GM23338 (cell line): ENCODE results near the gene NANS. TPM values are rescaled to one million over a fixed set of nuclear protein-coding genes. Genes with fewer than 3 reads are reported as not detected.
A peak's percentile ranks its signal among the peaks of the same experiment; 100 is the strongest.

Experiments
- ATAC-seq: fragments of 200-7000 bp; cut with Tn5 transposase; 3 replicates; pipeline ENCODE4 v1.9.1; 2020
- DNase-seq: peaks from one replicate; pipeline ENCODE4 v3.0.0-alpha.2; 2015; ENCODE audit warnings: low spot score
- H2AFZ ChIP-seq: fragments of 200-600 bp; sonication (generic); 2 replicates; pipeline ENCODE4 v1.8.0; 2016; ENCODE audit warnings: antibody characterized with exemption, mild to moderate bottlenecking, moderate library complexity
- H3F3A ChIP-seq: fragments of 200-600 bp; sonication (generic); replicated peaks from 2 replicates; pipeline ENCODE4 v1.8.0; 2017; ENCODE audit warnings: antibody characterized with exemption, mixed run types, low read depth
- H3K27ac ChIP-seq: fragments of 200-600 bp; sonication (generic); 2 replicates; pipeline ENCODE4 v1.6.1; 2016; ENCODE audit warnings: low read depth
- H3K27me3 ChIP-seq: fragments of 200-600 bp; sonication (generic); 2 replicates; pipeline ENCODE4 v1.8.0; 2016; ENCODE audit warnings: mild to moderate bottlenecking, mixed run types, moderate library complexity; ENCODE audit not compliant: insufficient read depth
- H3K36me3 ChIP-seq: fragments of 200-600 bp; sonication (generic); 2 replicates; pipeline ENCODE4 v1.8.0; 2016; ENCODE audit warnings: mild to moderate bottlenecking; ENCODE audit not compliant: insufficient read depth
- H3K4me1 ChIP-seq: fragments of 200-600 bp; sonication (generic); 2 replicates; pipeline ENCODE4 v1.8.0; 2016; ENCODE audit warnings: mild to moderate bottlenecking, moderate library complexity; ENCODE audit not compliant: insufficient read depth
- H3K4me2 ChIP-seq: fragments of 200-600 bp; sonication (generic); 2 replicates; pipeline ENCODE4 v1.7.1; 2017; ENCODE audit warnings: mixed run types
- H3K4me3 ChIP-seq: fragments of 200-600 bp; sonication (generic); 2 replicates; pipeline ENCODE4 v1.6.1; 2016; ENCODE audit warnings: mixed run types
- H3K79me2 ChIP-seq: fragments of 200-600 bp; sonication (generic); replicated peaks from 2 replicates; pipeline ENCODE4 v1.8.0; 2017; ENCODE audit warnings: mild to moderate bottlenecking; ENCODE audit not compliant: insufficient read depth
- H3K9me2 ChIP-seq: fragments of 200-600 bp; sonication (generic); 2 replicates; pipeline ENCODE4 v1.8.0; 2017; ENCODE audit not compliant: insufficient read depth
- H4K20me1 ChIP-seq: fragments of 200-600 bp; sonication (generic); replicated peaks from 2 replicates; pipeline ENCODE4 v1.8.0; 2017; ENCODE audit warnings: mild to moderate bottlenecking; ENCODE audit not compliant: insufficient read depth
- H3K27ac Mint-ChIP-seq: 2 replicates; pipeline ENCODE4 v1.8.0; 2020; ENCODE audit warnings: inconsistent platforms, mild to moderate bottlenecking, moderate library complexity, mixed read lengths
- H3K27me3 Mint-ChIP-seq: 3 replicates; pipeline ENCODE4 v1.8.0; 2022; ENCODE audit warnings: low read depth, mild to moderate bottlenecking, moderate library complexity, mixed read lengths, inconsistent platforms; ENCODE audit not compliant: insufficient read depth, poor library complexity
- H3K36me3 Mint-ChIP-seq: 3 replicates; pipeline ENCODE4 v1.8.0; 2021; ENCODE audit warnings: low read depth, mild to moderate bottlenecking, inconsistent platforms, moderate library complexity, mixed read lengths
- H3K4me1 Mint-ChIP-seq: 3 replicates; pipeline ENCODE4 v1.8.0; 2020; ENCODE audit warnings: mild to moderate bottlenecking, inconsistent platforms, mixed read lengths
- H3K4me3 Mint-ChIP-seq: 3 replicates; pipeline ENCODE4 v1.8.0; 2021; ENCODE audit warnings: moderate library complexity, mild to moderate bottlenecking, inconsistent platforms, mixed read lengths
- H3K9me3 Mint-ChIP-seq: 3 replicates; pipeline ENCODE4 v1.8.0; 2020; ENCODE audit warnings: moderate library complexity, mild to moderate bottlenecking, inconsistent platforms, mixed read lengths
- CREB1 ChIP-seq: fragments of 250-450 bp; sonication (Bioruptor Pico); IDR thresholded peaks from 2 replicates; pipeline ENCODE4 v1.5.0; 2020; ENCODE audit warnings: low read depth, mild to moderate bottlenecking, moderate library complexity
- ETS1 ChIP-seq: IDR thresholded peaks from 2 replicates; pipeline ENCODE4 v1.6.1; 2016; ENCODE audit warnings: antibody characterized with exemption
- EZH2 ChIP-seq: fragments of 200-600 bp; sonication (generic); IDR thresholded peaks from one replicate; pipeline ENCODE4 v1.8.0; 2017; ENCODE audit warnings: antibody characterized with exemption, mild to moderate bottlenecking, low read depth; ENCODE audit not compliant: unreplicated experiment
- EZH2phosphoT487 ChIP-seq: fragments of 200-600 bp; sonication (generic); IDR thresholded peaks from one replicate; pipeline ENCODE4 v1.8.1; 2018; ENCODE audit warnings: antibody characterized with exemption; ENCODE audit not compliant: unreplicated experiment
- JUNB ChIP-seq: IDR thresholded peaks from one replicate; pipeline ENCODE4 v1.6.1; 2016; ENCODE audit warnings: antibody characterized with exemption; ENCODE audit not compliant: unreplicated experiment
- POLR2AphosphoS5 ChIP-seq: IDR thresholded peaks from 2 replicates; pipeline ENCODE4 v1.6.1; 2016; ENCODE audit warnings: antibody characterized with exemption, low read depth
- STAT1 ChIP-seq: IDR thresholded peaks from one replicate; pipeline ENCODE4 v1.6.1; 2016; ENCODE audit warnings: antibody characterized with exemption; ENCODE audit not compliant: unreplicated experiment
- ZNF114 ChIP-seq: fragments of 250-450 bp; sonication (Bioruptor Pico); IDR thresholded peaks from 2 replicates; pipeline ENCODE4 v1.5.0; 2020; ENCODE audit warnings: mild to moderate bottlenecking, moderate library complexity
- polyA plus RNA-seq: library from polyadenylated mRNA; unstranded; fragments of >200 nt; fragmentation: Nextera tagmentation; extraction: Ambion mirVana; gene quantifications from 2 replicates; pipeline ENCODE4 v1.2.1, GENCODE V29; 2016
- total RNA-seq: library from RNA; depleted of rRNA; stranded (reverse); fragments of >200 nt; shearing (Covaris generic); gene quantifications from 2 replicates; pipeline ENCODE4 v1.2.3, GENCODE V29; 2014
- TF ChIP-seq, protein P1 (sequence below): fragments of 250-450 bp; sonication (Bioruptor Pico); IDR thresholded peaks from 2 replicates; pipeline ENCODE4 v1.5.0; 2020; ENCODE audit warnings: mild to moderate bottlenecking, moderate library complexity

Gene NANS
- total and polyA plus RNA-seq, 2 experiments from 2014 or later = 67.3 to 77.4 TPM

DNA sequence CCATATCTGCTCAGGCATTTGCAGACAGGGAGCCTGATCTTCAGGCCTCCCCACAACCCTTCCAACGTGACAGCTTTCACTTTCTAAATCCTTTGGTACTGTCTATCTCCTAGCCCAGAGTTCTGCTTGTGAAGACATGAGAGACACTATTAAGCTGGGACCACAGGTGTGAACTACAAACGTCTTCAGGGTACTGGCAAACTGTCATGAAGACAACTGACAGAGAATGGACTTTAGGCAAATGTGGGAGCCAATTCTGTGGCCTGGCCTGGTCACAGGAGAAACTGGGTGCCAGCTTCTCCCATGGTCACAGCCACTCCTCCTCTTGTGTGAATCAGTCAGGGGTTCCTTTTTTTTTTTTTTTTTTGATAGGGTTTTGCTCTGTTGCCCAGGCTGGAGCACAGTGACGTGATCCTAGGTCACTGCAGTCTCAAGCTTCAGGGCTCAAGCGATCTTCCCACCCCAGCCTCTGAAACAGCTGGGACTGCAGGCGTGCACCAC lies 52.0 kb downstream of the NANS start (continued):
- TF ChIP-seq, protein P1, sequence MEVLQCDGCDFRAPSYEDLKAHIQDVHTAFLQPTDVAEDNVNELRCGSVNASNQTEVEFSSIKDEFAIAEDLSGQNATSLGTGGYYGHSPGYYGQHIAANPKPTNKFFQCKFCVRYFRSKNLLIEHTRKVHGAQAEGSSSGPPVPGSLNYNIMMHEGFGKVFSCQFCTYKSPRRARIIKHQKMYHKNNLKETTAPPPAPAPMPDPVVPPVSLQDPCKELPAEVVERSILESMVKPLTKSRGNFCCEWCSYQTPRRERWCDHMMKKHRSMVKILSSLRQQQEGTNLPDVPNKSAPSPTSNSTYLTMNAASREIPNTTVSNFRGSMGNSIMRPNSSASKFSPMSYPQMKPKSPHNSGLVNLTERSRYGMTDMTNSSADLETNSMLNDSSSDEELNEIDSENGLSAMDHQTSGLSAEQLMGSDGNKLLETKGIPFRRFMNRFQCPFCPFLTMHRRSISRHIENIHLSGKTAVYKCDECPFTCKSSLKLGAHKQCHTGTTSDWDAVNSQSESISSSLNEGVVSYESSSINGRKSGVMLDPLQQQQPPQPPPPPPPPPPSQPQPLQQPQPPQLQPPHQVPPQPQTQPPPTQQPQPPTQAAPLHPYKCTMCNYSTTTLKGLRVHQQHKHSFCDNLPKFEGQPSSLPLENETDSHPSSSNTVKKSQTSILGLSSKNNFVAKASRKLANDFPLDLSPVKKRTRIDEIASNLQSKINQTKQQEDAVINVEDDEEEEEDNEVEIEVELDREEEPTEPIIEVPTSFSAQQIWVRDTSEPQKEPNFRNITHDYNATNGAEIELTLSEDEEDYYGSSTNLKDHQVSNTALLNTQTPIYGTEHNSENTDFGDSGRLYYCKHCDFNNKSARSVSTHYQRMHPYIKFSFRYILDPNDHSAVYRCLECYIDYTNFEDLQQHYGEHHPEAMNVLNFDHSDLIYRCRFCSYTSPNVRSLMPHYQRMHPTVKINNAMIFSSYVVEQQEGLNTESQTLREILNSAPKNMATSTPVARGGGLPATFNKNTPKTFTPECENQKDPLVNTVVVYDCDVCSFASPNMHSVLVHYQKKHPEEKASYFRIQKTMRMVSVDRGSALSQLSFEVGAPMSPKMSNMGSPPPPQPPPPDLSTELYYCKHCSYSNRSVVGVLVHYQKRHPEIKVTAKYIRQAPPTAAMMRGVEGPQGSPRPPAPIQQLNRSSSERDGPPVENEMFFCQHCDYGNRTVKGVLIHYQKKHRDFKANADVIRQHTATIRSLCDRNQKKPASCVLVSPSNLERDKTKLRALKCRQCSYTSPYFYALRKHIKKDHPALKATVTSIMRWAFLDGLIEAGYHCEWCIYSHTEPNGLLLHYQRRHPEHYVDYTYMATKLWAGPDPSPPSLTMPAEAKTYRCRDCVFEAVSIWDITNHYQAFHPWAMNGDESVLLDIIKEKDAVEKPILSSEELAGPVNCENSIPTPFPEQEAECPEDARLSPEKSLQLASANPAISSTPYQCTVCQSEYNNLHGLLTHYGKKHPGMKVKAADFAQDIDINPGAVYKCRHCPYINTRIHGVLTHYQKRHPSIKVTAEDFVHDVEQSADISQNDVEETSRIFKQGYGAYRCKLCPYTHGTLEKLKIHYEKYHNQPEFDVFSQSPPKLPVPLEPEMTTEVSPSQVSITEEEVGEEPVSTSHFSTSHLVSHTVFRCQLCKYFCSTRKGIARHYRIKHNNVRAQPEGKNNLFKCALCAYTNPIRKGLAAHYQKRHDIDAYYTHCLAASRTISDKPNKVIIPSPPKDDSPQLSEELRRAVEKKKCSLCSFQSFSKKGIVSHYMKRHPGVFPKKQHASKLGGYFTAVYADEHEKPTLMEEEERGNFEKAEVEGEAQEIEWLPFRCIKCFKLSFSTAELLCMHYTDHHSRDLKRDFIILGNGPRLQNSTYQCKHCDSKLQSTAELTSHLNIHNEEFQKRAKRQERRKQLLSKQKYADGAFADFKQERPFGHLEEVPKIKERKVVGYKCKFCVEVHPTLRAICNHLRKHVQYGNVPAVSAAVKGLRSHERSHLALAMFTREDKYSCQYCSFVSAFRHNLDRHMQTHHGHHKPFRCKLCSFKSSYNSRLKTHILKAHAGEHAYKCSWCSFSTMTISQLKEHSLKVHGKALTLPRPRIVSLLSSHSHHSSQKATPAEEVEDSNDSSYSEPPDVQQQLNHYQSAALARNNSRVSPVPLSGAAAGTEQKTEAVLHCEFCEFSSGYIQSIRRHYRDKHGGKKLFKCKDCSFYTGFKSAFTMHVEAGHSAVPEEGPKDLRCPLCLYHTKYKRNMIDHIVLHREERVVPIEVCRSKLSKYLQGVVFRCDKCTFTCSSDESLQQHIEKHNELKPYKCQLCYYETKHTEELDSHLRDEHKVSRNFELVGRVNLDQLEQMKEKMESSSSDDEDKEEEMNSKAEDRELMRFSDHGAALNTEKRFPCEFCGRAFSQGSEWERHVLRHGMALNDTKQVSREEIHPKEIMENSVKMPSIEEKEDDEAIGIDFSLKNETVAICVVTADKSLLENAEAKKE (CRISPR knock-in tag) = no peak
- TF ChIP-seq POLR2AphosphoS5 = no peak

DNA sequence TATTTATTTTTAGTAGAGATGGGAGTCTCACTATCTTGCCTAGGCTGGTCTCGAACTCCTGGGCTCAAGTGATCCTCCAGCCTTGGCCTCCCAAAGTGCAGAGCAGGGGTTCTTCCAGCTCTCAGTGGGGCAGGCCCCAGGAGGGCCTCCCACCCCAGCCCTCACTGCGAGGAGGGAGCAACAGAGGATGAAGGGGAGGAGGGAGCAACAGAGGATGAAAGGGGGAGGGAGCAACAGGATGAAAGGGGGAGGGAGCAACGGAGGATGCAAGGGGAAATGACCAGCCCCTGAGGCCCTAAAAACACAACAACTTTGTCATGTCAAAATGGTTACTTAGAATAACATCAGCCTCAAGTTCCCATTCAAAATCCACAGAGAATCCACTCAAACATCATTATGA lies 52.5 kb downstream of the NANS start:
- Histone ChIP-seq H3K4me1 (peaks cover 8% of the 10 kb centered on the region; the same call in 1 of the 2 replicates), H3K4me2 (no peak overlapping the region), H3K4me3 (no peak overlapping the region), H2AFZ (no peak overlapping the region), H3K27ac (peak overlapping the region; percentile 76; the same call in 1 of the 2 replicates), H3F3A (no peaks in the 10 kb centered on the region), H3K36me3 (peaks cover 3% of the 10 kb centered on the region; the same call in 1 of the 2 replicates), H4K20me1 (no peaks in the 10 kb centered on the region), H3K9me2 (no peaks in the 10 kb centered on the region), H3K27me3 (no peaks in the 10 kb centered on the region), H3K79me2 (peaks cover 5% of the 10 kb centered on the region; the same call in 1 of the 2 replicates)
- H3K4me3 Mint-ChIP-seq = no peak overlapping the region
- H3K36me3 Mint-ChIP-seq = peaks cover 6% of the 10 kb centered on the region; the same call in 2 of the 3 replicates
- no peaks in the 10 kb centered on the region; the same call in 2 of the 3 replicates for H3K9me3 Mint-ChIP-seq
- ATAC-seq (no peak), DNase-seq (no peak)
- H3K4me1 Mint-ChIP-seq = peaks cover 11% of the 10 kb centered on the region
- no peak overlapping the region for H3K27ac Mint-ChIP-seq
- peaks cover 8% of the 10 kb centered on the region for H3K27me3 Mint-ChIP-seq
- TF ChIP-seq, protein P1 (CRISPR knock-in tag) = no peak
- no peak for TF ChIP-seq ETS1
- TF ChIP-seq EZH2phosphoT487 = no peak
- TF ChIP-seq EZH2 = no peak
- no peak for TF ChIP-seq ZNF114 (CRISPR knock-in tag)
- TF ChIP-seq CREB1 (CRISPR knock-in tag) = no peak
- TF ChIP-seq JUNB = no peak
- TF ChIP-seq STAT1 = no peak
